GM21825 (cell line): ENCODE measurements around the gene ZFYVE21.
"Not testable (repeated sequence)": the region's sequence is repeated elsewhere in the genome, so short reads cannot be mapped to it uniquely, and the experiment has no call there.

ENCODE experiments used
- ATAC-seq: cut with Tn5 transposase; IDR thresholded peaks from one replicate; pipeline ENCODE4 v1.9.1; 2021; ENCODE audit warnings: mild to moderate bottlenecking, moderate library complexity; ENCODE audit not compliant: unreplicated experiment

ZFYVE21 gene

GRCh38 chr14:103755060-103755459 lies 39.5 kb downstream of the ZFYVE21 start:
- ATAC-seq = no peak

GRCh38 chr14:103758059-103758776 lies 42.6 kb downstream of the ZFYVE21 start:
- no peak for ATAC-seq

GRCh38 chr14:103762036-103762435 lies 46.4 kb downstream of the ZFYVE21 start:
- no peak for ATAC-seq

GRCh38 chr14:103762541-103762940 lies 46.9 kb downstream of the ZFYVE21 start:
- ATAC-seq = no peak

- peak; percentile 65 for ATAC-seq
Observed at GRCh38 chr14:103763730-103764488, 48.3 kb downstream of the ZFYVE21 start.

GRCh38 chr14:103765526-103765925 lies 49.9 kb downstream of the ZFYVE21 start:
- ATAC-seq = no peak

GRCh38 chr14:103767336-103767894 lies 51.8 kb downstream of the ZFYVE21 start:
- ATAC-seq = no peak

GRCh38 chr14:103770500-103770899 lies 54.9 kb downstream of the ZFYVE21 start:
- ATAC-seq = no peak

- no peak for ATAC-seq
Observed at GRCh38 chr14:103770902-103771301, 55.3 kb downstream of the ZFYVE21 start.

- no peak for ATAC-seq
Observed at GRCh38 chr14:103772078-103772712, 56.6 kb downstream of the ZFYVE21 start.

- no peak for ATAC-seq
Observed at GRCh38 chr14:103773521-103773920, 57.9 kb downstream of the ZFYVE21 start.

GRCh38 chr14:103775506-103775905 lies 59.9 kb downstream of the ZFYVE21 start:
- no peak for ATAC-seq

- not testable (repeated sequence) for ATAC-seq
Observed at GRCh38 chr14:103776319-103776718, 60.7 kb downstream of the ZFYVE21 start.

GRCh38 chr14:103782376-103782775 lies 66.8 kb downstream of the ZFYVE21 start:
- ATAC-seq = no peak
